DND-41 (cell line): ENCODE measurements around the gene CDS2.

Experiments used
- CTCF ChIP-seq: IDR thresholded peaks from 2 replicates; pipeline ENCODE4 v1.5.1; 2012; ENCODE audit warnings: borderline replicate concordance, low read length, moderate library complexity, mild to moderate bottlenecking; ENCODE audit not compliant: poor library complexity, severe bottlenecking; ENCODE audit errors: extremely low read depth
- EZH2 ChIP-seq: IDR thresholded peaks from 3 replicates; pipeline ENCODE4 v1.6.1; 2012; ENCODE audit warnings: borderline replicate concordance, low read depth, mild to moderate bottlenecking, moderate library complexity, low read length, inconsistent platforms; ENCODE audit not compliant: severe bottlenecking

- TF ChIP-seq CTCF (no peak), EZH2 (no peak)
Observed at GRCh38 chr20:5187122-5187521, 60.3 kb downstream of the CDS2 start.
